Heart left ventricle (tissue), 13 donors: ENCODE results near the gene RARRES1.

Experiments
- CTCF ChIP-seq, 12 donors: fragments of 200-600 bp; sonication (generic) in 4 of 12; IDR thresholded peaks; one replicate each; pipeline versions ENCODE4 v1.5.0 to v1.8.0; 2018 to 2022; ENCODE audit warnings: antibody characterized with exemption in 12 of 12, mild to moderate bottlenecking in 5 of 12
- POLR2A ChIP-seq, 2 donors: fragments of 450-650 bp; IDR thresholded peaks; one replicate each; pipeline ENCODE4 v1.6.1; 2017; ENCODE audit warnings: antibody characterized with exemption in 2 of 2, mild to moderate bottlenecking in 2 of 2, moderate library complexity in 2 of 2
- donor health status: ischemic (EF 13 %, LVEDD 7.1; RV severe dilation, severe dysfunction).
- donor health status: DM: no; HTN: yes; CAD: no.
- donor health status: DM: no; HTN: no; CAD: no.
- donor health status: ischemic (EF 25% LVEDD 6.9; RV normal size, moderate dysfunction).
- donor health status: ischemic (EF 25% LVEDD 5.7; RV mildly dilated, moderate dysfunction).
- donor health status: ischemic (EF 35%, LVEDD 5.7; RV mildly dilated, moderate dysfunction).
- donor health status: nonischemic (EF 11% LVEDD 7.7; RV severe dilation, severe dysfunction).
- donor health status: DM: yes; HTN: yes; CAD: no.
- donor health status: PGD.
- donor health status: ischemic (EF 29% LVEDD 5.4; RV normal size, mild dysfunction).
- donor health status: nonischemic (EF 23%, LVEDD 6.1; RV moderate dilation, normal function).

GRCh38 chr3:158659454-158660237, 72.6 kb downstream of the RARRES1 start:
- TF ChIP-seq CTCF (IDR thresholded peaks at IDR 0.05) (peak; percentile 30 to 77 (median 68)), POLR2A (IDR thresholded peaks at IDR 0.05) (no peak)
